ENCODE results near the gene NSD2. TPM values are rescaled to one million over a fixed set of nuclear protein-coding genes. Genes with fewer than 3 reads are reported as not detected.

The NSD2 gene
- total RNA-seq, 1 donor from 2014 or later = 41.5 TPM

- DNase-seq (ENCODE audit: low spot score) = no peak
Observed at GRCh38 chr4:1864076-1865008, 6.9 kb upstream of the NSD2 start.

- no peak for DNase-seq (ENCODE audit: low spot score)
Observed at GRCh38 chr4:1866189-1866661, 5.0 kb upstream of the NSD2 start.

GRCh38 chr4:1868293-1868692, 2.9 kb upstream of the NSD2 start:
- no peak for DNase-seq (ENCODE audit: low spot score)

GRCh38 chr4:1868912-1869311, 2.3 kb upstream of the NSD2 start:
- no peak for DNase-seq (ENCODE audit: low spot score)

GRCh38 chr4:1869530-1870327, 1.5 kb upstream of the NSD2 start:
- DNase-seq (ENCODE audit: low spot score) = peak; percentile 60

- DNase-seq (ENCODE audit: low spot score) = peak; percentile 87
Observed at GRCh38 chr4:1870328-1870577, 940 bp upstream of the NSD2 start.

- DNase-seq (ENCODE audit: low spot score) = no peak
Observed at GRCh38 chr4:1871471-1872021, 353 bp downstream of the NSD2 start.

- no peak for DNase-seq (ENCODE audit: low spot score)
Observed at GRCh38 chr4:1872870-1873269, 1.7 kb downstream of the NSD2 start.

- DNase-seq (ENCODE audit: low spot score) = no peak
Observed at GRCh38 chr4:1873291-1873690, 2.1 kb downstream of the NSD2 start.

GRCh38 chr4:1873776-1874175, 2.6 kb downstream of the NSD2 start:
- no peak for DNase-seq (ENCODE audit: low spot score)

- DNase-seq (ENCODE audit: low spot score) = no peak
Observed at GRCh38 chr4:1874201-1874600, 3.0 kb downstream of the NSD2 start.

GRCh38 chr4:1879485-1879884, 8.3 kb downstream of the NSD2 start:
- DNase-seq (ENCODE audit: low spot score) = no peak

GRCh38 chr4:1880332-1880731, 9.1 kb downstream of the NSD2 start:
- DNase-seq (ENCODE audit: low spot score) = no peak

- no peak for DNase-seq (ENCODE audit: low spot score)
Observed at GRCh38 chr4:1882850-1883271, 11.7 kb downstream of the NSD2 start.

- DNase-seq (ENCODE audit: low spot score) = no peak
Observed at GRCh38 chr4:1883583-1883982, 12.4 kb downstream of the NSD2 start.

- no peak for DNase-seq (ENCODE audit: low spot score)
Observed at GRCh38 chr4:1885414-1885813, 14.2 kb downstream of the NSD2 start.

- DNase-seq (ENCODE audit: low spot score) = no peak
Observed at GRCh38 chr4:1887052-1887451, 15.9 kb downstream of the NSD2 start.

GRCh38 chr4:1890979-1891570, 19.9 kb downstream of the NSD2 start:
- DNase-seq (ENCODE audit: low spot score) = no peak

GRCh38 chr4:1895971-1896657, 24.9 kb downstream of the NSD2 start:
- DNase-seq (ENCODE audit: low spot score) = no peak

GRCh38 chr4:1896658-1896991, 25.4 kb downstream of the NSD2 start:
- no peak for DNase-seq (ENCODE audit: low spot score)

- no peak for DNase-seq (ENCODE audit: low spot score)
Observed at GRCh38 chr4:1898007-1898406, 26.8 kb downstream of the NSD2 start.

GRCh38 chr4:1898681-1899080, 27.5 kb downstream of the NSD2 start:
- no peak for DNase-seq (ENCODE audit: low spot score)

Measured in ureter (tissue), 1 donor.